CD14-positive monocyte (primary cell): Measurements from ENCODE around the gene CCR8. TPM values are rescaled to one million over a fixed set of nuclear protein-coding genes. Genes with fewer than 3 reads are reported as not detected.

Source experiments
- DNase-seq, 3 donors: peaks; one replicate each; pipeline ENCODE4 v3.0.0-alpha.2; 2011 to 2022
- H2AFZ ChIP-seq: 2 replicates; pipeline ENCODE4 v1.6.0; 2012; ENCODE audit warnings: mild to moderate bottlenecking, low read depth, low read length, inconsistent platforms; ENCODE audit not compliant: insufficient read depth, poor library complexity, severe bottlenecking
- H3K27ac ChIP-seq, 2 donors: 1 replicate in 1 of 2; 2 replicates in 1 of 2; pipeline ENCODE4 v1.5.1; 2012 to 2013; ENCODE audit warnings: low read length in 2 of 2, control low read depth in 1 of 2, inconsistent platforms in 1 of 2, low read depth in 1 of 2, mild to moderate bottlenecking in 1 of 2
- H3K27me3 ChIP-seq, 2 donors: one replicate each; pipeline versions ENCODE4 v1.6.0 to v1.6.1; 2011 to 2013; ENCODE audit warnings: low read length in 2 of 2; ENCODE audit not compliant: control insufficient read depth in 2 of 2, insufficient read depth in 2 of 2
- H3K36me3 ChIP-seq, 2 donors: replicated peaks in 1 of 2; 1 replicate in 1 of 2; 2 replicates in 1 of 2; pipeline versions ENCODE4 v1.5.1 to v1.6.1; 2012 to 2013; ENCODE audit warnings: low read length in 2 of 2, control low read depth in 1 of 2, inconsistent platforms in 1 of 2, mild to moderate bottlenecking in 1 of 2; ENCODE audit not compliant: insufficient read depth in 2 of 2, control insufficient read depth in 1 of 2
- H3K4me1 ChIP-seq, 2 donors: 1 replicate in 1 of 2; 2 replicates in 1 of 2; pipeline versions ENCODE4 v1.5.1 to v1.6.1; 2012 to 2013; ENCODE audit warnings: low read length in 2 of 2, control low read depth in 1 of 2, inconsistent platforms in 1 of 2, mild to moderate bottlenecking in 1 of 2, moderate library complexity in 1 of 2; ENCODE audit not compliant: insufficient read depth in 2 of 2, control insufficient read depth in 1 of 2
- H3K4me2 ChIP-seq: replicated peaks from 2 replicates; pipeline ENCODE3; 2012; ENCODE audit warnings: low read length, moderate library complexity, mild to moderate bottlenecking; ENCODE audit not compliant: poor library complexity, severe bottlenecking; ENCODE audit errors: extremely low read depth
- H3K4me3 ChIP-seq, 3 experiments: fragments of 200-600 bp in 1 of 3; sonication (generic) in 1 of 3; replicated peaks in 1 of 3; 1 replicate in 2 of 3; 2 replicates in 1 of 3; pipeline ENCODE4 v1.5.1; 2011 to 2013; ENCODE audit warnings: low read length in 3 of 3, mild to moderate bottlenecking in 3 of 3, control low read depth in 2 of 3, low read depth in 2 of 3, inconsistent platforms in 1 of 3, moderate library complexity in 1 of 3
- H3K79me2 ChIP-seq: 2 replicates; pipeline ENCODE4 v1.6.0; 2012; ENCODE audit warnings: mild to moderate bottlenecking, control low read depth, inconsistent platforms, low read length, moderate library complexity; ENCODE audit not compliant: insufficient read depth
- H3K9ac ChIP-seq: 2 replicates; pipeline ENCODE4 v1.6.0; 2017; ENCODE audit warnings: low read length, mild to moderate bottlenecking; ENCODE audit not compliant: insufficient read depth, poor library complexity, severe bottlenecking
- H3K9me3 ChIP-seq, 2 donors: replicated peaks in 1 of 2; 1 replicate in 1 of 2; 2 replicates in 1 of 2; pipeline versions ENCODE4 v1.5.1 to v1.6.1; 2012 to 2013; ENCODE audit warnings: low read length in 2 of 2, control low read depth in 1 of 2; ENCODE audit not compliant: control insufficient read depth in 1 of 2, insufficient read depth in 1 of 2
- H4K20me1 ChIP-seq: 2 replicates; pipeline ENCODE4 v1.6.0; 2012; ENCODE audit warnings: mild to moderate bottlenecking, low read length, control low read depth, moderate library complexity; ENCODE audit not compliant: insufficient read depth
- H3K27ac Mint-ChIP-seq, 7 donors: one replicate each; pipeline ENCODE4 v1.8.0; 2020; ENCODE audit warnings: mild to moderate bottlenecking in 7 of 7, mixed read lengths in 7 of 7, moderate library complexity in 6 of 7, inconsistent platforms in 2 of 7
- H3K27me3 Mint-ChIP-seq, 3 donors: one replicate each; pipeline ENCODE4 v1.8.0; 2021 to 2022; ENCODE audit warnings: low read depth in 3 of 3, mild to moderate bottlenecking in 3 of 3, mixed read lengths in 3 of 3, moderate library complexity in 3 of 3, inconsistent platforms in 1 of 3
- H3K36me3 Mint-ChIP-seq, 2 donors: one replicate each; pipeline ENCODE4 v1.8.0; 2020; ENCODE audit warnings: mixed read lengths in 2 of 2, inconsistent platforms in 1 of 2, mild to moderate bottlenecking in 1 of 2
- H3K4me1 Mint-ChIP-seq: one replicate; pipeline ENCODE4 v1.8.0; 2020; ENCODE audit warnings: mild to moderate bottlenecking, mixed read lengths
- H3K4me3 Mint-ChIP-seq, 2 donors: one replicate each; pipeline ENCODE4 v1.8.0; 2020; ENCODE audit warnings: mild to moderate bottlenecking in 2 of 2, mixed read lengths in 2 of 2, moderate library complexity in 1 of 2
- H3K9me3 Mint-ChIP-seq, 7 donors: one replicate each; pipeline ENCODE4 v1.8.0; 2020 to 2022; ENCODE audit warnings: mixed read lengths in 7 of 7, mild to moderate bottlenecking in 6 of 7, moderate library complexity in 6 of 7, inconsistent platforms in 2 of 7
- CTCF ChIP-seq: fragments of 200-600 bp; IDR thresholded peaks from one replicate; pipeline ENCODE4 v1.8.0; 2022; ENCODE audit warnings: antibody characterized with exemption, mild to moderate bottlenecking
- WGBS: methylation state at CpG from one replicate; pipeline ENCODE4 v1.1.5; 2013; ENCODE audit warnings: missing lambda C conversion rate; ENCODE audit not compliant: insufficient coverage; 5-methylcytosine and 5-hydroxymethylcytosine counted together
- intact Hi-C, 2 donors: fragments of 100-400 bp; cut with micrococcal nuclease; formaldehyde crosslinking; loops; one replicate each; pipeline versions ENCODE4 v1.15.0 to v1.15.1; 2023
- polyA plus RNA-seq, 3 donors: library from polyadenylated mRNA; depleted of rRNA in 1 of 3; unstranded in 2 of 3; stranded (reverse) in 1 of 3; fragments of 300-500 nt in 2 of 3; fragments of >200 nt in 1 of 3; fragmentation: Illumina TruSeq in 2 of 3; gene quantifications; 1 replicate in 2 of 3; 2 replicates in 1 of 3; pipeline ENCODE4 v1.2.3, GENCODE V29; 2012 to 2021

The CCR8 gene
- polyA plus RNA-seq, 3 donors: not detected

GRCh38 chr3:39332525-39332924 lies 3.0 kb downstream of the CCR8 start:
- Mint-ChIP-seq H3K27ac (no peak overlapping the region), H3K4me1 (no peaks in the 10 kb centered on the region), H3K36me3 (no peaks in the 10 kb centered on the region), H3K9me3 (peaks cover 0 to 1% (median 0%) of the 10 kb centered on the region in 7 donors), H3K4me3 (no peak overlapping the region), H3K27me3 (peaks cover 0 to 3% (median 0%) of the 10 kb centered on the region in 3 donors)
- H3K4me2 ChIP-seq: no peak overlapping the region
- no peak for TF ChIP-seq CTCF
- H2AFZ ChIP-seq: no peak overlapping the region
- H3K27me3 ChIP-seq: no peaks in the 10 kb centered on the region
- intact Hi-C loops: no loop called here
- H3K4me3 ChIP-seq: no peak overlapping the region
- H3K9me3 ChIP-seq: no peaks in the 10 kb centered on the region
- no peak overlapping the region for H3K27ac ChIP-seq
- H3K36me3 ChIP-seq: no peaks in the 10 kb centered on the region
- DNase-seq: no peak
- H3K9ac ChIP-seq: no peak overlapping the region
- no peaks in the 10 kb centered on the region for H4K20me1 ChIP-seq
- WGBS: 92% methylated on average over 4 of the region's 4 CpGs
- H3K4me1 ChIP-seq: no peaks in the 10 kb centered on the region
- no peaks in the 10 kb centered on the region for H3K79me2 ChIP-seq

- Histone ChIP-seq H3K79me2 (no peaks in the 10 kb centered on the region), H3K27me3 (no peaks in the 10 kb centered on the region), H3K9ac (no peak overlapping the region), H3K4me2 (no peak overlapping the region), H4K20me1 (no peaks in the 10 kb centered on the region), H3K4me1 (no peaks in the 10 kb centered on the region), H3K36me3 (no peaks in the 10 kb centered on the region), H3K27ac (no peak overlapping the region), H2AFZ (no peak overlapping the region), H3K9me3 (no peaks in the 10 kb centered on the region), H3K4me3 (no peak overlapping the region)
- H3K36me3 Mint-ChIP-seq: no peaks in the 10 kb centered on the region
- no peak overlapping the region for H3K27ac Mint-ChIP-seq
- peaks cover 0 to 3% (median 0%) of the 10 kb centered on the region in 3 donors for H3K27me3 Mint-ChIP-seq
- no peak overlapping the region for H3K4me3 Mint-ChIP-seq
- no peaks in the 10 kb centered on the region for H3K4me1 Mint-ChIP-seq
- peaks cover 0 to 1% (median 0%) of the 10 kb centered on the region in 7 donors for H3K9me3 Mint-ChIP-seq
- intact Hi-C loops: no loop called here
- DNase-seq: no peak
- no peak for TF ChIP-seq CTCF
These were observed 4.1 kb downstream of the CCR8 start for GRCh38 chr3:39333607-39334006.
